Fibroblast of lung (primary cell): Measurements from ENCODE around the gene DAZAP1. TPM values are rescaled to one million over a fixed set of nuclear protein-coding genes. Genes with fewer than 3 reads are reported as not detected.

Experiments
- DNase-seq, 2 donors: peaks; one replicate each; pipeline versions ENCODE4 v3.0.0 to v3.0.0-alpha.2; 2010; ENCODE audit warnings: low read depth in 2 of 2
- H2AFZ ChIP-seq: 2 replicates; pipeline ENCODE4 v1.5.1; 2012; ENCODE audit warnings: low read length, control low read depth, inconsistent platforms
- H3K27ac ChIP-seq: 2 replicates; pipeline ENCODE4 v1.5.1; 2011; ENCODE audit warnings: low read length, control low read depth; ENCODE audit not compliant: insufficient read depth
- H3K27me3 ChIP-seq: 2 replicates; pipeline ENCODE4 v1.5.1; 2011; ENCODE audit warnings: mild to moderate bottlenecking, low read length; ENCODE audit not compliant: control insufficient read depth, insufficient read depth
- H3K36me3 ChIP-seq: 2 replicates; pipeline ENCODE4 v1.5.1; 2011; ENCODE audit warnings: low read length; ENCODE audit not compliant: control insufficient read depth, insufficient read depth
- H3K4me1 ChIP-seq: 2 replicates; pipeline ENCODE4 v1.5.1; 2011; ENCODE audit warnings: low read length; ENCODE audit not compliant: control insufficient read depth, insufficient read depth; ENCODE audit errors: extremely low read depth
- H3K4me2 ChIP-seq: 2 replicates; pipeline ENCODE4 v1.5.1; 2011; ENCODE audit warnings: low read length, control low read depth; ENCODE audit not compliant: insufficient read depth; ENCODE audit errors: extremely low read depth
- H3K4me3 ChIP-seq, 4 experiments: fragments of 200-600 bp in 1 of 4; sonication (generic) in 1 of 4; replicated peaks in 1 of 4; 2 replicates each; pipeline ENCODE4 v1.5.1; 2011 to 2016; ENCODE audit warnings: low read length in 4 of 4, low read depth in 3 of 4, mild to moderate bottlenecking in 3 of 4, control low read depth in 2 of 4, inconsistent platforms in 1 of 4, mixed read lengths in 1 of 4; ENCODE audit not compliant: insufficient read depth in 1 of 4; ENCODE audit errors: control extremely low read depth in 1 of 4
- H3K79me2 ChIP-seq: 2 replicates; pipeline ENCODE4 v1.5.1; 2012; ENCODE audit warnings: mild to moderate bottlenecking, low read length, inconsistent platforms; ENCODE audit not compliant: control insufficient read depth, insufficient read depth
- H3K9ac ChIP-seq: 2 replicates; pipeline ENCODE4 v1.5.1; 2011; ENCODE audit warnings: mild to moderate bottlenecking, low read length, control low read depth; ENCODE audit not compliant: insufficient read depth
- H3K9me3 ChIP-seq: 2 replicates; pipeline ENCODE4 v1.5.1; 2012; ENCODE audit warnings: low read depth, low read length; ENCODE audit not compliant: control insufficient read depth, insufficient read depth
- H4K20me1 ChIP-seq: 2 replicates; pipeline ENCODE4 v1.5.1; 2011; ENCODE audit warnings: low read length; ENCODE audit not compliant: control insufficient read depth, insufficient read depth; ENCODE audit errors: extremely low read depth
- CTCF ChIP-seq, 2 donors: IDR thresholded peaks in 1 of 2; conservative IDR thresholded peaks in 1 of 2; 1 replicate in 1 of 2; 2 replicates in 1 of 2; pipeline ENCODE4 v1.5.1; 2011 to 2012; ENCODE audit warnings: low read length in 2 of 2, control low read depth in 1 of 2, inconsistent platforms in 1 of 2, low read depth in 1 of 2, mild to moderate bottlenecking in 1 of 2
- EZH2 ChIP-seq: IDR thresholded peaks from 2 replicates; pipeline ENCODE4 v1.5.1; 2012; ENCODE audit warnings: low read length, control low read depth, mild to moderate bottlenecking; ENCODE audit errors: missing control alignments
- polyA plus RNA-seq, 2 donors: library from polyadenylated mRNA; depleted of rRNA in 1 of 2; stranded (reverse) in 1 of 2; unstranded in 1 of 2; fragments of >200 nt; gene quantifications; 2 replicates each; pipeline ENCODE4 v1.2.1, GENCODE V29; 2011 to 2012; ENCODE audit warnings: missing spikeins in 1 of 2
- total RNA-seq: library from RNA; depleted of rRNA; stranded (reverse); fragments of >200 nt; gene quantifications from 2 replicates; pipeline ENCODE4 v1.2.1, GENCODE V29; 2014

DAZAP1 gene
- total and polyA plus RNA-seq, 2 donors (not counting 1 experiment from before 2014, with no cell fraction given), result 44.6 to 49.5 TPM

- Histone ChIP-seq H3K4me1 (peaks cover 40% of the 10 kb centered on the region), H3K9ac (peak overlapping the region; percentile 54), H3K36me3 (peaks cover 18% of the 10 kb centered on the region), H2AFZ (no peak overlapping the region), H3K4me3 (peak overlapping the region in 1 of 4 experiments; percentile 22), H3K9me3 (no peaks in the 10 kb centered on the region), H3K4me2 (peak overlapping the region; percentile 48), H3K27me3 (no peaks in the 10 kb centered on the region), H3K27ac (peak overlapping the region; percentile 74), H4K20me1 (peaks cover 3% of the 10 kb centered on the region), H3K79me2 (peaks cover 83% of the 10 kb centered on the region)
- peak; percentile 65 to 66 for DNase-seq
- no peak for TF ChIP-seq EZH2
Observed at GRCh38 chr19:1411255-1412191, 4.1 kb downstream of the DAZAP1 start.

GRCh38 chr19:1412323-1412923 lies 5.0 kb downstream of the DAZAP1 start:
- Histone ChIP-seq H3K4me1 (peaks cover 45% of the 10 kb centered on the region), H3K9me3 (no peaks in the 10 kb centered on the region), H2AFZ (no peak overlapping the region), H3K4me3 (no peak overlapping the region), H3K27me3 (no peaks in the 10 kb centered on the region), H3K27ac (peak overlapping the region; percentile 74), H3K36me3 (peaks cover 20% of the 10 kb centered on the region), H3K79me2 (peaks cover 92% of the 10 kb centered on the region), H3K4me2 (peak overlapping the region; percentile 48), H3K9ac (peak overlapping the region; percentile 36), H4K20me1 (peaks cover 3% of the 10 kb centered on the region)
- TF ChIP-seq CTCF (conservative IDR thresholded peaks at IDR 0.05 in 1 of 2, IDR thresholded peaks at IDR 0.05 in 1 of 2; ENCODE audit: low read depth in 1 of 2, low read length in 2 of 2) (no peak), EZH2 (no peak)
- no peak for DNase-seq

GRCh38 chr19:1412995-1413800 lies 5.8 kb downstream of the DAZAP1 start:
- Histone ChIP-seq H2AFZ (no peak overlapping the region), H3K9ac (no peak overlapping the region), H3K27me3 (no peaks in the 10 kb centered on the region), H3K36me3 (peaks cover 22% of the 10 kb centered on the region), H3K4me1 (peaks cover 45% of the 10 kb centered on the region), H3K4me2 (no peak overlapping the region), H3K27ac (peak overlapping the region; percentile 74), H3K79me2 (peaks cover 95% of the 10 kb centered on the region), H4K20me1 (peaks cover 3% of the 10 kb centered on the region), H3K9me3 (no peaks in the 10 kb centered on the region), H3K4me3 (no peak overlapping the region)
- TF ChIP-seq CTCF (conservative IDR thresholded peaks at IDR 0.05 in 1 of 2, IDR thresholded peaks at IDR 0.05 in 1 of 2; ENCODE audit: low read depth in 1 of 2, low read length in 2 of 2) (no peak), EZH2 (no peak)
- DNase-seq, result no peak
